ENCODE data around the gene TMEM169. TPM values are rescaled to one million over a fixed set of nuclear protein-coding genes. Genes with fewer than 3 reads are reported as not detected.

TMEM169 gene
- total RNA-seq, 2 donors from 2014 or later, result 1.1 to 3.8 TPM

GRCh38 chr2:216082805-216083204 is 1.1 kb downstream of the TMEM169 start:
- Histone ChIP-seq H3K27me3 (ENCODE audit: control insufficient read depth, insufficient read depth, low read length, poor library complexity, severe bottlenecking) (no peaks in the 10 kb centered on the region), H3K9ac (ENCODE audit: extremely low read depth, low read length, poor library complexity, severe bottlenecking) (no peak overlapping the region), H3K27ac (ENCODE audit: low read depth, low read length) (peak overlapping the region; percentile 97), H3K9me3 (ENCODE audit: control insufficient read depth, low read length) (no peaks in the 10 kb centered on the region), H3K4me1 (ENCODE audit: control insufficient read depth, insufficient read depth, low read length) (peaks cover 4% of the 10 kb centered on the region), H3K4me3 (ENCODE audit: low read length) (peak overlapping the region; percentile 84), H3K36me3 (ENCODE audit: control insufficient read depth, insufficient read depth, low read length) (no peaks in the 10 kb centered on the region)
- peak; percentile 64 for DNase-seq
- WGBS, 2 experiments (ENCODE audit: insufficient coverage in 1 of 2, insufficient read length in 1 of 2), result 46 to 80% methylated on average over 1 to 3 of the region's 3 CpGs
- H3K4me1 Mint-ChIP-seq, result peaks cover 21% of the 10 kb centered on the region
- peaks cover 6% of the 10 kb centered on the region for H3K27me3 Mint-ChIP-seq (ENCODE audit: insufficient read depth)
- TF ChIP-seq CTCF (conservative IDR thresholded peaks at IDR 0.05), result no peak
- H3K9me3 Mint-ChIP-seq, result no peaks in the 10 kb centered on the region
- peak overlapping the region; percentile 71 for H3K4me3 Mint-ChIP-seq
- no peak overlapping the region for H3K27ac Mint-ChIP-seq
- H3K36me3 Mint-ChIP-seq (ENCODE audit: low read depth), result no peaks in the 10 kb centered on the region

GRCh38 chr2:216083464-216084281 is 2.0 kb downstream of the TMEM169 start:
- peaks cover 4% of the 10 kb centered on the region for H3K4me1 ChIP-seq (ENCODE audit: control insufficient read depth, insufficient read depth, low read length)
- no peaks in the 10 kb centered on the region for H3K27me3 ChIP-seq (ENCODE audit: control insufficient read depth, insufficient read depth, low read length, poor library complexity, severe bottlenecking)
- peak overlapping the region; percentile 97 for H3K27ac ChIP-seq (ENCODE audit: low read depth, low read length)
- H3K4me3 ChIP-seq (ENCODE audit: low read length), result no peak overlapping the region
- Mint-ChIP-seq H3K36me3 (ENCODE audit: low read depth) (no peaks in the 10 kb centered on the region), H3K9me3 (no peaks in the 10 kb centered on the region), H3K27me3 (ENCODE audit: insufficient read depth) (peaks cover 6% of the 10 kb centered on the region), H3K27ac (no peak overlapping the region), H3K4me1 (peaks cover 21% of the 10 kb centered on the region), H3K4me3 (no peak overlapping the region)
- WGBS, 2 experiments (ENCODE audit: insufficient coverage in 1 of 2, insufficient read length in 1 of 2), result 64 to 71% methylated on average over 8 to 11 of the region's 11 CpGs
- H3K9ac ChIP-seq (ENCODE audit: extremely low read depth, low read length, poor library complexity, severe bottlenecking), result no peak overlapping the region
- H3K36me3 ChIP-seq (ENCODE audit: control insufficient read depth, insufficient read depth, low read length), result no peaks in the 10 kb centered on the region
- TF ChIP-seq CTCF (conservative IDR thresholded peaks at IDR 0.05), result no peak
- no peaks in the 10 kb centered on the region for H3K9me3 ChIP-seq (ENCODE audit: control insufficient read depth, low read length)
- DNase-seq, result peak; percentile 84

- WGBS, 2 experiments (ENCODE audit: insufficient coverage in 1 of 2, insufficient read length in 1 of 2), result 79 to 90% methylated on average over 3 of the region's 3 CpGs
These were observed 2.8 kb downstream of the TMEM169 start for GRCh38 chr2:216084547-216084946.

More at GRCh38 chr2:216084547-216084946, 2.8 kb downstream of the TMEM169 start:
- Histone ChIP-seq H3K9me3 (ENCODE audit: control insufficient read depth, low read length) (no peaks in the 10 kb centered on the region), H3K27ac (ENCODE audit: low read depth, low read length) (peak overlapping the region; percentile 97), H3K4me1 (ENCODE audit: control insufficient read depth, insufficient read depth, low read length) (peaks cover 4% of the 10 kb centered on the region), H3K4me3 (ENCODE audit: low read length) (no peak overlapping the region), H3K27me3 (ENCODE audit: control insufficient read depth, insufficient read depth, low read length, poor library complexity, severe bottlenecking) (no peaks in the 10 kb centered on the region), H3K36me3 (ENCODE audit: control insufficient read depth, insufficient read depth, low read length) (no peaks in the 10 kb centered on the region), H3K9ac (ENCODE audit: extremely low read depth, low read length, poor library complexity, severe bottlenecking) (no peak overlapping the region)
- Mint-ChIP-seq H3K4me1 (peaks cover 21% of the 10 kb centered on the region), H3K36me3 (ENCODE audit: low read depth) (no peaks in the 10 kb centered on the region), H3K27me3 (ENCODE audit: insufficient read depth) (peaks cover 6% of the 10 kb centered on the region), H3K9me3 (no peaks in the 10 kb centered on the region), H3K27ac (peak overlapping the region; percentile 15), H3K4me3 (no peak overlapping the region)
- DNase-seq, result no peak
- TF ChIP-seq CTCF (conservative IDR thresholded peaks at IDR 0.05), result no peak

Measured in endodermal cell (in vitro differentiated cells).